H1 (cell line): ENCODE data around the gene MGST2. TPM values are rescaled to one million over a fixed set of nuclear protein-coding genes. Genes with fewer than 3 reads are reported as not detected.

Experiments
- CEBPB ChIP-seq: IDR thresholded peaks from 2 replicates; pipeline ENCODE4 v1.6.1; 2012; ENCODE audit warnings: low read depth, low read length
- NANOG ChIP-seq: IDR thresholded peaks from 2 replicates; pipeline ENCODE4 v1.6.1; 2011; ENCODE audit warnings: low read length, low read depth, mild to moderate bottlenecking, inconsistent platforms; ENCODE audit not compliant: insufficient read depth, poor library complexity, severe bottlenecking
- RBBP5 ChIP-seq: IDR thresholded peaks from 2 replicates; pipeline ENCODE4 v1.7.1; 2012; ENCODE audit warnings: low read depth, mild to moderate bottlenecking, inconsistent platforms, low read length, moderate library complexity, borderline replicate concordance
- SP2 ChIP-seq: IDR thresholded peaks from 2 replicates; pipeline ENCODE4 v1.6.1; 2012; ENCODE audit warnings: mild to moderate bottlenecking, low read length, inconsistent platforms
- SP4 ChIP-seq: IDR thresholded peaks from 2 replicates; pipeline ENCODE4 v1.6.1; 2012; ENCODE audit warnings: low read length, inconsistent platforms
- polyA plus RNA-seq, 7 experiments: library from polyadenylated mRNA; depleted of rRNA in 3 of 7; stranded (reverse) in 5 of 7; unstranded in 2 of 7; fragments of >200 nt in 5 of 7; fragments of 200-250 nt in 2 of 7; gene quantifications; 1 replicate in 5 of 7; 2 replicates in 1 of 7; 4 replicates in 1 of 7; pipeline versions ENCODE4 v1.2.1 to v1.2.3, GENCODE V29; 2011 to 2013; ENCODE audit warnings: missing spikeins in 2 of 7, mixed read lengths in 2 of 7
- total RNA-seq: library from RNA; stranded (reverse); fragmentation: NEBNext Ultra II Directional; extraction: Animal tissue kit (Norgen Biotek cat#: 25700); gene quantifications from 2 replicates; pipeline ENCODE4 v1.2.1, GENCODE V29; 2021
- TF ChIP-seq, protein P1 (sequence below): fragments of 300-600 bp; sonication (generic); IDR thresholded peaks from 2 replicates; pipeline ENCODE4 v1.7.1; 2012; ENCODE audit warnings: low read length, moderate library complexity, mild to moderate bottlenecking, inconsistent platforms; ENCODE audit not compliant: insufficient replicate concordance

Gene MGST2
- total and polyA plus RNA-seq, 2 of the 8 experiments (the other 6 are each of a cell fraction or from before 2014, with no cell fraction given), result 8.0 to 13.6 TPM

DNA sequence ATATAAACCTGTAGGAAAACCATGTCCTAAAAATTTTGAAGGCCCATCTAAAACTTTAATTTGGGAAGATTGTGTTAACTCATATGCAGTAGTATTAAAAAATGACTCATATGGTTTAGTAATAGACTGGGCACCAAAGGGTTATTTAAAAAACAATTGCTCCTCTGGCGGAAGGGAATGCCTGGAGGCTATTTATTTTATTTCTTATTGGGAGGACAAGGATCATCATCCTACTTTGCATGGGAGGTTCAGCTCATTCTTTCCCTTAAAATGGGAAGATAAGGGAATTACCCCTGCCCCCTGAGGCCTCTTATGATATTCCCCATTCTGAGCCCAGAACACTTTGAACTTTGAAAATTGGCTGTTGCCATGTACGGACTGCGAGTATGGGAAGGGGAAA is 29.7 kb upstream of the MGST2 start (continued):
- TF ChIP-seq CEBPB, result no peak
- TF ChIP-seq, protein P1, sequence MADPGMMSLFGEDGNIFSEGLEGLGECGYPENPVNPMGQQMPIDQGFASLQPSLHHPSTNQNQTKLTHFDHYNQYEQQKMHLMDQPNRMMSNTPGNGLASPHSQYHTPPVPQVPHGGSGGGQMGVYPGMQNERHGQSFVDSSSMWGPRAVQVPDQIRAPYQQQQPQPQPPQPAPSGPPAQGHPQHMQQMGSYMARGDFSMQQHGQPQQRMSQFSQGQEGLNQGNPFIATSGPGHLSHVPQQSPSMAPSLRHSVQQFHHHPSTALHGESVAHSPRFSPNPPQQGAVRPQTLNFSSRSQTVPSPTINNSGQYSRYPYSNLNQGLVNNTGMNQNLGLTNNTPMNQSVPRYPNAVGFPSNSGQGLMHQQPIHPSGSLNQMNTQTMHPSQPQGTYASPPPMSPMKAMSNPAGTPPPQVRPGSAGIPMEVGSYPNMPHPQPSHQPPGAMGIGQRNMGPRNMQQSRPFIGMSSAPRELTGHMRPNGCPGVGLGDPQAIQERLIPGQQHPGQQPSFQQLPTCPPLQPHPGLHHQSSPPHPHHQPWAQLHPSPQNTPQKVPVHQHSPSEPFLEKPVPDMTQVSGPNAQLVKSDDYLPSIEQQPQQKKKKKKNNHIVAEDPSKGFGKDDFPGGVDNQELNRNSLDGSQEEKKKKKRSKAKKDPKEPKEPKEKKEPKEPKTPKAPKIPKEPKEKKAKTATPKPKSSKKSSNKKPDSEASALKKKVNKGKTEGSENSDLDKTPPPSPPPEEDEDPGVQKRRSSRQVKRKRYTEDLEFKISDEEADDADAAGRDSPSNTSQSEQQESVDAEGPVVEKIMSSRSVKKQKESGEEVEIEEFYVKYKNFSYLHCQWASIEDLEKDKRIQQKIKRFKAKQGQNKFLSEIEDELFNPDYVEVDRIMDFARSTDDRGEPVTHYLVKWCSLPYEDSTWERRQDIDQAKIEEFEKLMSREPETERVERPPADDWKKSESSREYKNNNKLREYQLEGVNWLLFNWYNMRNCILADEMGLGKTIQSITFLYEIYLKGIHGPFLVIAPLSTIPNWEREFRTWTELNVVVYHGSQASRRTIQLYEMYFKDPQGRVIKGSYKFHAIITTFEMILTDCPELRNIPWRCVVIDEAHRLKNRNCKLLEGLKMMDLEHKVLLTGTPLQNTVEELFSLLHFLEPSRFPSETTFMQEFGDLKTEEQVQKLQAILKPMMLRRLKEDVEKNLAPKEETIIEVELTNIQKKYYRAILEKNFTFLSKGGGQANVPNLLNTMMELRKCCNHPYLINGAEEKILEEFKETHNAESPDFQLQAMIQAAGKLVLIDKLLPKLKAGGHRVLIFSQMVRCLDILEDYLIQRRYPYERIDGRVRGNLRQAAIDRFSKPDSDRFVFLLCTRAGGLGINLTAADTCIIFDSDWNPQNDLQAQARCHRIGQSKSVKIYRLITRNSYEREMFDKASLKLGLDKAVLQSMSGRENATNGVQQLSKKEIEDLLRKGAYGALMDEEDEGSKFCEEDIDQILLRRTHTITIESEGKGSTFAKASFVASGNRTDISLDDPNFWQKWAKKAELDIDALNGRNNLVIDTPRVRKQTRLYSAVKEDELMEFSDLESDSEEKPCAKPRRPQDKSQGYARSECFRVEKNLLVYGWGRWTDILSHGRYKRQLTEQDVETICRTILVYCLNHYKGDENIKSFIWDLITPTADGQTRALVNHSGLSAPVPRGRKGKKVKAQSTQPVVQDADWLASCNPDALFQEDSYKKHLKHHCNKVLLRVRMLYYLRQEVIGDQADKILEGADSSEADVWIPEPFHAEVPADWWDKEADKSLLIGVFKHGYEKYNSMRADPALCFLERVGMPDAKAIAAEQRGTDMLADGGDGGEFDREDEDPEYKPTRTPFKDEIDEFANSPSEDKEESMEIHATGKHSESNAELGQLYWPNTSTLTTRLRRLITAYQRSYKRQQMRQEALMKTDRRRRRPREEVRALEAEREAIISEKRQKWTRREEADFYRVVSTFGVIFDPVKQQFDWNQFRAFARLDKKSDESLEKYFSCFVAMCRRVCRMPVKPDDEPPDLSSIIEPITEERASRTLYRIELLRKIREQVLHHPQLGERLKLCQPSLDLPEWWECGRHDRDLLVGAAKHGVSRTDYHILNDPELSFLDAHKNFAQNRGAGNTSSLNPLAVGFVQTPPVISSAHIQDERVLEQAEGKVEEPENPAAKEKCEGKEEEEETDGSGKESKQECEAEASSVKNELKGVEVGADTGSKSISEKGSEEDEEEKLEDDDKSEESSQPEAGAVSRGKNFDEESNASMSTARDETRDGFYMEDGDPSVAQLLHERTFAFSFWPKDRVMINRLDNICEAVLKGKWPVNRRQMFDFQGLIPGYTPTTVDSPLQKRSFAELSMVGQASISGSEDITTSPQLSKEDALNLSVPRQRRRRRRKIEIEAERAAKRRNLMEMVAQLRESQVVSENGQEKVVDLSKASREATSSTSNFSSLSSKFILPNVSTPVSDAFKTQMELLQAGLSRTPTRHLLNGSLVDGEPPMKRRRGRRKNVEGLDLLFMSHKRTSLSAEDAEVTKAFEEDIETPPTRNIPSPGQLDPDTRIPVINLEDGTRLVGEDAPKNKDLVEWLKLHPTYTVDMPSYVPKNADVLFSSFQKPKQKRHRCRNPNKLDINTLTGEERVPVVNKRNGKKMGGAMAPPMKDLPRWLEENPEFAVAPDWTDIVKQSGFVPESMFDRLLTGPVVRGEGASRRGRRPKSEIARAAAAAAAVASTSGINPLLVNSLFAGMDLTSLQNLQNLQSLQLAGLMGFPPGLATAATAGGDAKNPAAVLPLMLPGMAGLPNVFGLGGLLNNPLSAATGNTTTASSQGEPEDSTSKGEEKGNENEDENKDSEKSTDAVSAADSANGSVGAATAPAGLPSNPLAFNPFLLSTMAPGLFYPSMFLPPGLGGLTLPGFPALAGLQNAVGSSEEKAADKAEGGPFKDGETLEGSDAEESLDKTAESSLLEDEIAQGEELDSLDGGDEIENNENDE, result no peak
- TF ChIP-seq NANOG, result no peak
- no peak for TF ChIP-seq SP4
- TF ChIP-seq RBBP5, result no peak
- TF ChIP-seq SP2, result no peak
